Prostate gland (tissue), 2 donors: ENCODE data around the gene MSL1.

Source experiments
- POLR2A ChIP-seq: fragments of 450-650 bp; IDR thresholded peaks from one replicate; pipeline ENCODE4 v1.6.1; 2016; ENCODE audit warnings: antibody characterized with exemption, mild to moderate bottlenecking
- TF ChIP-seq, protein P1 (sequence below), 4 experiments: fragments of 200-600 bp in 2 of 4; fragments of 450-650 bp in 2 of 4; sonication (generic) in 2 of 4; IDR thresholded peaks; 1 replicate in 3 of 4; 2 replicates in 1 of 4; pipeline ENCODE4 v1.5.1; 2016 to 2019; ENCODE audit warnings: antibody characterized with exemption in 4 of 4, mild to moderate bottlenecking in 2 of 4, moderate library complexity in 2 of 4

DNA sequence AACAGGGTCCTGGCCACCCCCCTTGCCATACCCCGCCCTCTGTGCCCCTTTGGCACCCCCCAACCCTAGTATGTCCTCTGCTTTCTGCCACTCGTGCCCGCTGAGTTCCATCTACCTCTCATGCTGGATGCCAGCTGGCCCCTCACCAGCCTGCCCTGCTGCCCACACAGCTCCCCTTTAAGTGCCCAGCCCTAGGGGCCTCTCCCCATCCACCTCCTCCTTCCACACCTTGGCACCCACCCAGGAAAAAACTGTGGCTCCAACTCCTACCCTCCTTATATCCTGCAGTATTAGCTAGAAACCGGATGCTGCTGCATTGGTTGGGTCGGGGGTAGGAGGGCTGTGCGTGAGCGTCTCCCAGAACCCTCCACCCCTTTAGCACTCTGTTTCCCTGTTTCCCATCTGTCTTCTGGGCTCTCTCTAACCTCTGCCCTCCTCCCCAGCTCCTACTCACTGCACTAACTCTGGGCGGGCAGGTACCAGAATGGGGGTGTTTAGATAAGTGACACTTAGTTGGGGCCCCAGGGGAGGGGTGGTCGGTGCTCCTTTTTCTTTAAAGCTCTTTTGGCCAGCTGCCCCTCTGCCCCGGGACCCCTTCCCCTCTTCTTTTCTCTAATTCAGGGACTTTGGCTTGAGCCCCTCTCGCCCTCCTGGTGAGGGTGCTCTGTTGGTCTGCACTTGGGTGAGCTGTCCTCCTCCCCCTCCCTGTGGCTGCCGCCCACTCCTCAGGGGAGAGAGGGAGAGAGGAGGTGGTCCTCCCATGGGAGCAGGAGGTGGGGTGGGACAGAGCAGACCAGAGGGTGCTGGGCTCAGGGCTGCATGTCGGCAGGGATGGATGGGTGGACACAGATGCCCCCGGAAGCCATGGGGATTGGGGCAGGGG, 31.3 kb upstream of the MSL1 start:
- TF ChIP-seq, protein P1, sequence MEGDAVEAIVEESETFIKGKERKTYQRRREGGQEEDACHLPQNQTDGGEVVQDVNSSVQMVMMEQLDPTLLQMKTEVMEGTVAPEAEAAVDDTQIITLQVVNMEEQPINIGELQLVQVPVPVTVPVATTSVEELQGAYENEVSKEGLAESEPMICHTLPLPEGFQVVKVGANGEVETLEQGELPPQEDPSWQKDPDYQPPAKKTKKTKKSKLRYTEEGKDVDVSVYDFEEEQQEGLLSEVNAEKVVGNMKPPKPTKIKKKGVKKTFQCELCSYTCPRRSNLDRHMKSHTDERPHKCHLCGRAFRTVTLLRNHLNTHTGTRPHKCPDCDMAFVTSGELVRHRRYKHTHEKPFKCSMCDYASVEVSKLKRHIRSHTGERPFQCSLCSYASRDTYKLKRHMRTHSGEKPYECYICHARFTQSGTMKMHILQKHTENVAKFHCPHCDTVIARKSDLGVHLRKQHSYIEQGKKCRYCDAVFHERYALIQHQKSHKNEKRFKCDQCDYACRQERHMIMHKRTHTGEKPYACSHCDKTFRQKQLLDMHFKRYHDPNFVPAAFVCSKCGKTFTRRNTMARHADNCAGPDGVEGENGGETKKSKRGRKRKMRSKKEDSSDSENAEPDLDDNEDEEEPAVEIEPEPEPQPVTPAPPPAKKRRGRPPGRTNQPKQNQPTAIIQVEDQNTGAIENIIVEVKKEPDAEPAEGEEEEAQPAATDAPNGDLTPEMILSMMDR (IDR thresholded peaks at IDR 0.05), result no peak
- TF ChIP-seq POLR2A, result no peak
